Ishikawa (cell line): ENCODE measurements around the gene PARD6B.

Experiments used
- CEBPB ChIP-seq: IDR thresholded peaks from 2 replicates; pipeline ENCODE4 v1.6.1; 2012
- CREB1 ChIP-seq: IDR thresholded peaks from 2 replicates; pipeline ENCODE4 v1.6.1; 2012; ENCODE audit warnings: low read depth
- EGR1 ChIP-seq: IDR thresholded peaks from 2 replicates; pipeline ENCODE4 v1.6.1; 2012
- EP300 ChIP-seq: IDR thresholded peaks from 2 replicates; pipeline ENCODE4 v1.6.1; 2012; ENCODE audit warnings: borderline replicate concordance
- FOXM1 ChIP-seq: IDR thresholded peaks from 2 replicates; pipeline ENCODE4 v1.6.1; 2012; ENCODE audit warnings: low read depth, borderline replicate concordance
- NFIC ChIP-seq: IDR thresholded peaks from 2 replicates; pipeline ENCODE4 v1.6.1; 2012
- RAD21 ChIP-seq: IDR thresholded peaks from 2 replicates; pipeline ENCODE4 v1.6.1; 2012; ENCODE audit warnings: low read depth
- TAF1 ChIP-seq: IDR thresholded peaks from 2 replicates; pipeline ENCODE4 v1.6.1; 2012; ENCODE audit warnings: low read depth, mild to moderate bottlenecking
- TCF12 ChIP-seq: IDR thresholded peaks from 2 replicates; pipeline ENCODE4 v1.6.1; 2012; ENCODE audit warnings: low read depth
- TEAD4 ChIP-seq: IDR thresholded peaks from 2 replicates; pipeline ENCODE4 v1.6.1; 2012
- YY1 ChIP-seq: IDR thresholded peaks from 2 replicates; pipeline ENCODE4 v1.6.1; 2012; ENCODE audit warnings: low read depth
- ZBTB7A ChIP-seq: IDR thresholded peaks from 2 replicates; pipeline ENCODE4 v1.6.1; 2012; ENCODE audit warnings: low read depth
- TF ChIP-seq, protein P1 (sequence below): IDR thresholded peaks from 2 replicates; pipeline ENCODE4 v1.6.1; 2012; ENCODE audit warnings: low read depth, mild to moderate bottlenecking
- TF ChIP-seq, protein P2 (sequence below): IDR thresholded peaks from 2 replicates; pipeline ENCODE4 v1.6.1; 2012

DNA sequence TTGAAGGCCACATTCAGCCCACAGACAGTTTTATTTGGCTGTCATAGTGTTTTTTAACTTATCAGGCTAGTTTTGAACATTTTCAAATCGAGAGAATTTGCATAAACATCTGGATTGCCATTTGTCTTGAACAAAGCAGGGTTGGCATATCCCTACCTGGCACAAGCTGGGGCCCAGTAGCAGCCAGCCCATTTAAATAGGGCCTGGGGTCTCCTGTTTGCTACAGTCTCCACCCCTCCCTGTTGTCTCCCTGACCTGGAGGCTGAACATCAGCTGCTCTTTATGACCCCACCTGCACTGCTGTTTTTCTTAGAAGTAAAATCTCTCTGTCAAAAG, 73.9 kb downstream of the PARD6B start:
- no peak for TF ChIP-seq CEBPB
- TF ChIP-seq FOXM1 = no peak
- TF ChIP-seq TCF12 = no peak
- TF ChIP-seq TAF1 = no peak
- TF ChIP-seq, protein P1, sequence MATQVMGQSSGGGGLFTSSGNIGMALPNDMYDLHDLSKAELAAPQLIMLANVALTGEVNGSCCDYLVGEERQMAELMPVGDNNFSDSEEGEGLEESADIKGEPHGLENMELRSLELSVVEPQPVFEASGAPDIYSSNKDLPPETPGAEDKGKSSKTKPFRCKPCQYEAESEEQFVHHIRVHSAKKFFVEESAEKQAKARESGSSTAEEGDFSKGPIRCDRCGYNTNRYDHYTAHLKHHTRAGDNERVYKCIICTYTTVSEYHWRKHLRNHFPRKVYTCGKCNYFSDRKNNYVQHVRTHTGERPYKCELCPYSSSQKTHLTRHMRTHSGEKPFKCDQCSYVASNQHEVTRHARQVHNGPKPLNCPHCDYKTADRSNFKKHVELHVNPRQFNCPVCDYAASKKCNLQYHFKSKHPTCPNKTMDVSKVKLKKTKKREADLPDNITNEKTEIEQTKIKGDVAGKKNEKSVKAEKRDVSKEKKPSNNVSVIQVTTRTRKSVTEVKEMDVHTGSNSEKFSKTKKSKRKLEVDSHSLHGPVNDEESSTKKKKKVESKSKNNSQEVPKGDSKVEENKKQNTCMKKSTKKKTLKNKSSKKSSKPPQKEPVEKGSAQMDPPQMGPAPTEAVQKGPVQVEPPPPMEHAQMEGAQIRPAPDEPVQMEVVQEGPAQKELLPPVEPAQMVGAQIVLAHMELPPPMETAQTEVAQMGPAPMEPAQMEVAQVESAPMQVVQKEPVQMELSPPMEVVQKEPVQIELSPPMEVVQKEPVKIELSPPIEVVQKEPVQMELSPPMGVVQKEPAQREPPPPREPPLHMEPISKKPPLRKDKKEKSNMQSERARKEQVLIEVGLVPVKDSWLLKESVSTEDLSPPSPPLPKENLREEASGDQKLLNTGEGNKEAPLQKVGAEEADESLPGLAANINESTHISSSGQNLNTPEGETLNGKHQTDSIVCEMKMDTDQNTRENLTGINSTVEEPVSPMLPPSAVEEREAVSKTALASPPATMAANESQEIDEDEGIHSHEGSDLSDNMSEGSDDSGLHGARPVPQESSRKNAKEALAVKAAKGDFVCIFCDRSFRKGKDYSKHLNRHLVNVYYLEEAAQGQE = no peak
- no peak for TF ChIP-seq EP300
- no peak for TF ChIP-seq CREB1
- TF ChIP-seq, protein P2, sequence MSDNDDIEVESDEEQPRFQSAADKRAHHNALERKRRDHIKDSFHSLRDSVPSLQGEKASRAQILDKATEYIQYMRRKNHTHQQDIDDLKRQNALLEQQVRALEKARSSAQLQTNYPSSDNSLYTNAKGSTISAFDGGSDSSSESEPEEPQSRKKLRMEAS = no peak
- TF ChIP-seq YY1 = no peak
- no peak for TF ChIP-seq TEAD4
- TF ChIP-seq EGR1 = no peak
- TF ChIP-seq RAD21 = no peak
- TF ChIP-seq ZBTB7A = no peak
- no peak for TF ChIP-seq NFIC
